Measurements from ENCODE around the gene UBASH3B. TPM values are rescaled to one million over a fixed set of nuclear protein-coding genes. Genes with fewer than 3 reads are reported as not detected.
"Not testable (repeated sequence)": the region's sequence is repeated elsewhere in the genome, so short reads cannot be mapped to it uniquely, and the experiment has no call there.

The UBASH3B gene, protein sequence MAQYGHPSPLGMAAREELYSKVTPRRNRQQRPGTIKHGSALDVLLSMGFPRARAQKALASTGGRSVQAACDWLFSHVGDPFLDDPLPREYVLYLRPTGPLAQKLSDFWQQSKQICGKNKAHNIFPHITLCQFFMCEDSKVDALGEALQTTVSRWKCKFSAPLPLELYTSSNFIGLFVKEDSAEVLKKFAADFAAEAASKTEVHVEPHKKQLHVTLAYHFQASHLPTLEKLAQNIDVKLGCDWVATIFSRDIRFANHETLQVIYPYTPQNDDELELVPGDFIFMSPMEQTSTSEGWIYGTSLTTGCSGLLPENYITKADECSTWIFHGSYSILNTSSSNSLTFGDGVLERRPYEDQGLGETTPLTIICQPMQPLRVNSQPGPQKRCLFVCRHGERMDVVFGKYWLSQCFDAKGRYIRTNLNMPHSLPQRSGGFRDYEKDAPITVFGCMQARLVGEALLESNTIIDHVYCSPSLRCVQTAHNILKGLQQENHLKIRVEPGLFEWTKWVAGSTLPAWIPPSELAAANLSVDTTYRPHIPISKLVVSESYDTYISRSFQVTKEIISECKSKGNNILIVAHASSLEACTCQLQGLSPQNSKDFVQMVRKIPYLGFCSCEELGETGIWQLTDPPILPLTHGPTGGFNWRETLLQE
- total RNA-seq (10 to 100 TPM; 29.7 to 44.0 (median 36.8) TPM), total RNA-seq (11.8 to 73.9 (median 49.4) reads per million in 29 experiments)
- 21.5 TPM for total RNA-seq (2013)

DNA sequence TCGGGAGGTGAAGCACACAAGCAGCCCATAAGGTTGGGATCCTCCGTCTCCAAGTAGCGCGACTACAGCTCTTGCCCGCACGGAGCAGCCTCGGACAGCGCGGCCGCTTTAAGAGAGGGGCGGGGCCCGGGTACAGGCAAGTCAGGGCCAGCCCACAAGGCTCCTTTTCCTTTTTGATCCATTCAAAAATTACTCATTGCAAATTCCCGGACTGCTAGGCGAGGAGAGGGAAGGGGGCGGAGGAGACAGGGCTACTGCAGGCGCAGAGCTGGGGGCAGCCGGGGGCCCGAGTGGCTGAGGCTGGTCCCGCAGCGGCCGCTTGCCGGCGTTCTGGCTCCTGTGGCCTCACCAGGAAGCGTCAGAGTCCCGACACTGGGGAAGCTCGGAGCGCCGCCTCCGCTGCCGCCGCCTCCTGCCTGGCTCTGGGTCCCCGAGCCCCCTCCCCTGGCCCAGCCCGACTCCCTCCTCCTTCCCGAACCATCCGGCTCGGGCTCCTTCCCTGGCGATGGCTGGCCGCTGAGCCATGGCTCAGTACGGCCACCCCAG is at the start of gene UBASH3B:
TSS of gene UBASH3B (plus strand) at position 196 of the 546 bp plus-strand sequence. CDS start at position 524, 328 bp downstream.
- Histone ChIP-seq H3K27me3 (replicated peaks in 1 of 2; ENCODE audit: control insufficient read depth in 2 of 2, extremely low read depth in 1 of 2, insufficient read depth in 2 of 2, low read length in 1 of 2) (peaks cover 0 to 8% of the 10 kb centered on the region in 2 experiments), H3K36me3 (ENCODE audit: control insufficient read depth in 2 of 2, extremely low read depth in 1 of 2, insufficient read depth in 1 of 2, low read length in 1 of 2) (no peaks in the 10 kb centered on the region), H3K4me1 (ENCODE audit: control insufficient read depth in 1 of 2, extremely low read depth in 1 of 2, insufficient read depth in 2 of 2, low read length in 2 of 2) (peaks cover 4 to 35% of the 10 kb centered on the region in 2 experiments), H3K27ac (ENCODE audit: low read length) (peak within 1 kb of the TSS; percentile 46), H3K4me3 (ENCODE audit: control insufficient read depth in 1 of 2, extremely low read depth in 1 of 2, low read length in 1 of 2) (peak within 1 kb of the TSS; percentile 85), H3K9me3 (no peaks in the 10 kb centered on the region)
- Mint-ChIP-seq H3K27ac (peak within 1 kb of the TSS; percentile 92 to 94), H3K4me1 (peaks cover 44 to 52% (median 50%) of the 10 kb centered on the region in 3 donors), H3K27me3 (no peaks in the 10 kb centered on the region), H3K36me3 (no peaks in the 10 kb centered on the region), H3K4me3 (peak within 1 kb of the TSS; percentile 93 to 97 (median 97)), H3K9me3 (no peaks in the 10 kb centered on the region)
- DNase-seq: peak in 34 of 35 experiments; percentile 28 to 66 (median 48)
- 1% methylated on average over 25 of the region's 39 CpGs for WGBS (ENCODE audit: insufficient coverage)
- POLR2A ChIA-PET: interaction anchor here (0.5 to 0.9 kb wide), 6 partner anchors 18 to 102 kb away, joined by 3 to 11 read pairs (median 5); no protein-coding TSS in a partner anchor
- peak; percentile 77 to 80 (median 78) for ATAC-seq (replicated peaks in 1 of 4)
- CTCF ChIA-PET: interaction anchor here (1.0 to 2.5 kb wide), 11 partner anchors 9 to 197 kb away, joined by 3 to 30 read pairs (median 7); no protein-coding TSS in a partner anchor

- not testable (repeated sequence) for H3K9me3 Mint-ChIP-seq; H3K4me1 ChIP-seq (ENCODE audit: control insufficient read depth in 1 of 2, extremely low read depth in 1 of 2, insufficient read depth in 2 of 2, low read length in 2 of 2); H3K4me3 ChIP-seq (ENCODE audit: control insufficient read depth in 1 of 2, extremely low read depth in 1 of 2, low read length in 1 of 2); DNase-seq; H3K27me3 Mint-ChIP-seq; H3K9me3 ChIP-seq; H3K4me3 Mint-ChIP-seq; H3K36me3 Mint-ChIP-seq; H3K36me3 ChIP-seq (ENCODE audit: control insufficient read depth in 2 of 2, extremely low read depth in 1 of 2, insufficient read depth in 1 of 2, low read length in 1 of 2); H3K27ac Mint-ChIP-seq; H3K4me1 Mint-ChIP-seq; H3K27ac ChIP-seq (ENCODE audit: low read length); ATAC-seq (replicated peaks in 1 of 4); H3K27me3 ChIP-seq (replicated peaks in 1 of 2; ENCODE audit: control insufficient read depth in 2 of 2, extremely low read depth in 1 of 2, insufficient read depth in 2 of 2, low read length in 1 of 2)
- no CpG with 5 or more reads among the region's 2 CpGs for WGBS (ENCODE audit: insufficient coverage)
- ChIA-PET POLR2A (interaction anchor here in 1 of 2 donors (0.7 kb wide), 1 partner anchor 14 kb away, joined by 4 read pairs; no protein-coding TSS in a partner anchor), CTCF (interaction anchor here (0.6 to 1.2 kb wide), 3 partner anchors 12 to 1641 kb away, joined by 3 to 5 read pairs (median 4); no protein-coding TSS in a partner anchor)
Measured at GRCh38 chr11:122607162-122607561, 48.4 kb upstream of the UBASH3B start.

GRCh38 chr11:122612123-122612824 is 43.2 kb upstream of the UBASH3B start:
- Mint-ChIP-seq H3K36me3 (no peaks in the 10 kb centered on the region), H3K27me3 (peaks cover 0 to 5% of the 10 kb centered on the region in 2 donors), H3K9me3 (no peaks in the 10 kb centered on the region), H3K27ac (no peak overlapping the region), H3K4me1 (no peaks in the 10 kb centered on the region), H3K4me3 (no peak overlapping the region)
- no CpG with 5 or more reads among the region's 7 CpGs for WGBS (ENCODE audit: insufficient coverage)
- CTCF ChIA-PET: interaction anchor here (0.6 to 1.8 kb wide), 4 partner anchors 15 to 1936 kb away, joined by 4 to 6 read pairs (median 4); no protein-coding TSS in a partner anchor
- DNase-seq: no peak
- Histone ChIP-seq H3K4me1 (ENCODE audit: control insufficient read depth in 1 of 2, extremely low read depth in 1 of 2, insufficient read depth in 2 of 2, low read length in 2 of 2) (no peaks in the 10 kb centered on the region), H3K27ac (ENCODE audit: low read length) (no peak overlapping the region), H3K9me3 (no peaks in the 10 kb centered on the region), H3K4me3 (ENCODE audit: control insufficient read depth in 1 of 2, extremely low read depth in 1 of 2, low read length in 1 of 2) (no peak overlapping the region), H3K27me3 (replicated peaks in 1 of 2; ENCODE audit: control insufficient read depth in 2 of 2, extremely low read depth in 1 of 2, insufficient read depth in 2 of 2, low read length in 1 of 2) (peaks cover 0 to 2% of the 10 kb centered on the region in 2 experiments), H3K36me3 (ENCODE audit: control insufficient read depth in 2 of 2, extremely low read depth in 1 of 2, insufficient read depth in 1 of 2, low read length in 1 of 2) (no peaks in the 10 kb centered on the region)
- POLR2A ChIA-PET: interaction anchor here (0.6 to 0.7 kb wide), 3 partner anchors 96 to 354 kb away, joined by 3 to 4 read pairs (median 3); no protein-coding TSS in a partner anchor
- ATAC-seq (replicated peaks in 1 of 4): no peak

DNA sequence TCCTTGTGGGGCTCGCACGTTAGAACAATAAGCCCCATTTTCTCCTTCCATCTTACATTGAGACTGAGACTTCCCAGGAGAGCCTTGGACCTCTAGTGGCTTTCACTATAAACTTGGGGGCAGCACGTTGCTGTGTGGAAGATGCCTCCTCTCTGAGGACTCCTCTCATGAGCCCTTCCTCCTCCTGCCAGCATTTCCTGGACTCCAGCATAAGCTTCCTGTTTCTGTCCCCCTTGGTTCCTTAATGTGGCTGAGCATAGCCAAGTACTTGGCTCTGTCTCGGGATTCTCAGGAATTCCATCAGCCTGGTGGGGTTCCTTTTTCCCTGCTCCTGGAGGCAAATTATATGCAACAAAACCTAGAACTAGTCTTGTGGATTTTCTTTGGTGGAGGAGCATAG is 38.8 kb upstream of the UBASH3B start:
- DNase-seq (no peak), ATAC-seq (replicated peaks in 1 of 4) (no peak)
- WGBS (ENCODE audit: insufficient coverage): 50% methylated on average over 1 of the region's 4 CpGs
- ChIA-PET POLR2A (no interaction called here), CTCF (no interaction called here)
- Mint-ChIP-seq H3K27ac (no peak overlapping the region), H3K9me3 (peaks cover 0 to 11% (median 0%) of the 10 kb centered on the region in 3 donors), H3K27me3 (peaks cover 0 to 5% of the 10 kb centered on the region in 2 donors), H3K36me3 (peaks cover 3% of the 10 kb centered on the region), H3K4me1 (no peaks in the 10 kb centered on the region), H3K4me3 (no peak overlapping the region)
- Histone ChIP-seq H3K27me3 (replicated peaks in 1 of 2; ENCODE audit: control insufficient read depth in 2 of 2, extremely low read depth in 1 of 2, insufficient read depth in 2 of 2, low read length in 1 of 2) (peaks cover 0 to 2% of the 10 kb centered on the region in 2 experiments), H3K9me3 (no peaks in the 10 kb centered on the region), H3K36me3 (ENCODE audit: control insufficient read depth in 2 of 2, extremely low read depth in 1 of 2, insufficient read depth in 1 of 2, low read length in 1 of 2) (no peaks in the 10 kb centered on the region), H3K4me3 (ENCODE audit: control insufficient read depth in 1 of 2, extremely low read depth in 1 of 2, low read length in 1 of 2) (no peak overlapping the region), H3K27ac (ENCODE audit: low read length) (no peak overlapping the region), H3K4me1 (ENCODE audit: control insufficient read depth in 1 of 2, extremely low read depth in 1 of 2, insufficient read depth in 2 of 2, low read length in 2 of 2) (no peaks in the 10 kb centered on the region)

GRCh38 chr11:122617297-122617696 is 38.2 kb upstream of the UBASH3B start:
- H3K4me3 Mint-ChIP-seq: no peak overlapping the region
- 66% methylated on average over 2 of the region's 5 CpGs for WGBS (ENCODE audit: insufficient coverage)
- H3K4me1 ChIP-seq (ENCODE audit: control insufficient read depth in 1 of 2, extremely low read depth in 1 of 2, insufficient read depth in 2 of 2, low read length in 2 of 2): no peaks in the 10 kb centered on the region
- no peak overlapping the region for H3K27ac Mint-ChIP-seq
- H3K27ac ChIP-seq (ENCODE audit: low read length): no peak overlapping the region
- ChIA-PET POLR2A (no interaction called here), CTCF (no interaction called here)
- no peak for ATAC-seq (replicated peaks in 1 of 4)
- peaks cover 3% of the 10 kb centered on the region for H3K36me3 Mint-ChIP-seq
- H3K27me3 ChIP-seq (replicated peaks in 1 of 2; ENCODE audit: control insufficient read depth in 2 of 2, extremely low read depth in 1 of 2, insufficient read depth in 2 of 2, low read length in 1 of 2): no peaks in the 10 kb centered on the region
- no peaks in the 10 kb centered on the region for H3K4me1 Mint-ChIP-seq
- H3K9me3 ChIP-seq: no peaks in the 10 kb centered on the region
- DNase-seq: no peak
- peaks cover 0 to 11% (median 0%) of the 10 kb centered on the region in 3 donors for H3K9me3 Mint-ChIP-seq
- H3K27me3 Mint-ChIP-seq: peaks cover 0 to 5% of the 10 kb centered on the region in 2 donors
- no peak overlapping the region for H3K4me3 ChIP-seq (ENCODE audit: control insufficient read depth in 1 of 2, extremely low read depth in 1 of 2, low read length in 1 of 2)
- H3K36me3 ChIP-seq (ENCODE audit: control insufficient read depth in 2 of 2, extremely low read depth in 1 of 2, insufficient read depth in 1 of 2, low read length in 1 of 2): no peaks in the 10 kb centered on the region

All from T-cell (primary cell).